Measurements from ENCODE around the gene CD84.
A peak's percentile ranks its signal among the peaks of the same experiment; 100 is the strongest.
"Not testable (repeated sequence)": the region's sequence is repeated elsewhere in the genome, so short reads cannot be mapped to it uniquely, and the experiment has no call there.

Gene CD84

DNA sequence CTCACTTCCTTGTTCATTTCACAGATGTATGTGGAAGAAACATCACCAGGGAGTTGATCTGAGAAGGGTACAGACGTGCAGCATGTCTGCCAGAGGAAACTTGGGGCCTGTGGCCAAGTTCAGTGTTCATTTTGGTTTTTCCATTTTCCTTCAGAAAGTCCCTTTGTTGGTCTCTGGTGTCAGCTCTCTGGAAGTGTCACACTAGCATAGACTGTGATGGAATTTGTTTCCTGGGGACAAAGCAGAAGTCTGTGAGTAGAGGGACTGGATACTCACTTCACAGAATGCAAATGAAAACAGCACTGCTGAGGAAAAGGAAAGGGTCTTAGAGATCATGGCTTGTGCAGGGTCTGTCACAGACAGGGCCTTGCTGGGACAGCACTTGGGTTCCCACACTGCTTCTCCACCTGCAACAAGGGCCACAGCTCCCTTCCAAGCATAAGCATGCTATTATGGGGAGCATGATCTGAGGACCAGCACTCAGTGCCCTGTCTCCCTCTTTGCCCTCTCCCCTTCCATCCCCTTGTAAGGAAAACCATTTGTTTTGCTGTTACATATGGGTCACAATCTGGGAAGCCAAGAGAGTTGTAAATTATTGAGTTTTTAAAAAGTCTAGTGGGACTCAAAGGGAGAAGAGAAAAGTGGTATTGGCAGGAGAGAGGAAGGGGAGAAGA lies 31.4 kb upstream of the CD84 start:
- DNase-seq = no peak

DNA sequence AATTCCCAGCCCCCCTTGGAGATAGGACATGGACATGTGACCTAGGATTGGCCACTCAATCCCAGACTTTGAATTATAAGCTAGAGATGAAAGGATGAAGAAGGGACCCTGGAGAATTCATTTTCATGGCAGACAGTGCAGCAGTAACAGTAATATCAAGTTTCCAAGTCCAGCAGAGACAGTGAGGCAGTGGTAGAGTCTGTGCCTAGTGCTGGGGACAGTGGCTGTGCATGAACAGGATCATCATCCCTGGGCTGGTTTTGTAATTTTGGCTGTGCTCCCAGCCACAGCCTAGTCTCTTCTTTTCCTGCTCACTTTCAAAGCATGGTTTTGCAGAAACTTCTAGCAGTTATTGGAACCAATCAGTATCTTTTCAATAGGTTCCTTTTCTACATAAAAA lies 29.6 kb upstream of the CD84 start:
- no peak for DNase-seq

DNA sequence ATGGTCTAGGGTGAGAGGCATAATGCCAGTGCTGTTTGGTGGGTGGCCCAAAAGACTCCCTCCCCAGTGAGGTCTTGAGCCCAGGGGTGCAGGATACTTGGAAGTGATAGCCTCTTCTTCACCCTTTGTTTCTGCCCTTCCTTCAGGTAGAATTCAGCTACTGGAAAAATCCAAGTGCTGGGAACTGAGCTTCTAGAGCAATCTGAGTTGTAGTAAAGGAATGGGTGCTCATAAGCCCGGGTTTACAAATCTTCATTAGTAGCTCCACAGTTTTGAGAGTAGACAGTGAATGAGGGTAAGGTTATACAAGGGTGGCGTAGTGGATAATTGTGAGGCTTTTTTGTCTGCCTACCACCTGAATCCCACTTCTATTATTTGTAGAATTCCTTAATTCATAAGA lies 29.2 kb upstream of the CD84 start:
- DNase-seq = no peak

DNA sequence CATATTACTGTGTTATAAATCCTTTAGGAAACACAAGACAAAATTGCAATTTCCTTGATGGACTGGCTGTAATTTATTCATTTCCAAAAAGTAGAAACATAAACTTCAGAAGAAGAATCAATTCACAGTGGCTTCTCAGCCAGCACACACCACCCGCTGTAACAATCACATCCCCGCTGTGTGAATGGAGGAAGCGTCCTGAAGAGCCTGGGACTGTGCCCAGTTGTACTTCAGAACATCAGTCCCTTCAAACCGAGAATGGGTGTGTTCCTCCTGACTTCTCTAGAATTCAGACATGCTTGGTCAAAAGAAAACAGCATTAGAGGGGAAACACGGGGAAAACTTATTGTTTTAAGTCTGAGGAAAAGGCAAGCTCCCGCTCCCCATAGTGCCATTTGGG lies 28.8 kb upstream of the CD84 start:
- DNase-seq = no peak

DNA sequence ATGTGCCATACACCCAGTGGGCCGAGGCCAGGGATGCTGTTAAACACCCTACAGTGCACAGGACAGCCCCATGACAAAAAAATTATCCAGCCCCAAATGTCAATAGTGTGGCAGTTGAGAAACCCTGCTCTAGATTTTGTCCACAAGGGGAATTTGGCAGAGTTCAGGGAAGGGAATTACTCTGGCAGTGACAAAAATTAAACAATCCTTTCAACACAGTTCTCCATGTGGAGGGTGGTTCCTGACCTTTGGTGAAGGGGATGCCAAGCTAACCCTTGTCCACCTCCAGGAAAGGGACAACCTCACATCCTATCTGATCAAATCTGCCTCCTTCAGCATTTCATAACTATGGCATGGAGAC lies 28.4 kb upstream of the CD84 start:
- DNase-seq = no peak

DNA sequence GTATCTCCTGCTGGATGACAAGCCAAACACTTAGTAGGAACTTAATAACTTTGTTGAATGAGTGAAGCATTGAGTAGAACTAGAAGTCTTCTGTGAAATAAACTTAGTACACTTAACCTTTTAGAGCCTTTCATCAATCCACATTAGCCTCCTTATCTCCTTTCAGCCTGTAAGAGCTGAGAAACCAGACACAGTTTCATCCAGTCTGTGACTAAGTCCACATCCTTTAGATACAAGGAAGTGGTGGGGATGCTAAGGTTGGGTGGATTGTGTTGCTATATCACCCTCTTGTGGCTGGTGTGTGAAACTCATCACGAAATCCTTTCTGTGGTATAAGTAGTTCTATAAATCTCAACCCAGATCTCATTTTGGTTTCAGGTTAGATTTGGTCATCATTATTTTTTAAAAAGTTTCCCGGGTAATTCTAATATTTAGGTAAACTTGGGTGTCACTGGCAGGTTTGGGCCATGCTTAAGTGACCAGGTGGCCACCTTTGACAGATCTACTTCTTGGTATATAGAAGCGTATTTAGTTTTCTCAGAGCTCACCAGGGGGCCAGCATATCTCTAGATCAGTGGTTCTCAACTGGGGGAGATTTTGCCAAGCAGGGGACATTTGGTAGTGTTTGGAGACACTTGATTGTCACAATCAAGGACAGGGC lies 27.8 kb upstream of the CD84 start:
- peak in 14 of 56 donors; percentile 2 to 50 (median 13) for DNase-seq

DNA sequence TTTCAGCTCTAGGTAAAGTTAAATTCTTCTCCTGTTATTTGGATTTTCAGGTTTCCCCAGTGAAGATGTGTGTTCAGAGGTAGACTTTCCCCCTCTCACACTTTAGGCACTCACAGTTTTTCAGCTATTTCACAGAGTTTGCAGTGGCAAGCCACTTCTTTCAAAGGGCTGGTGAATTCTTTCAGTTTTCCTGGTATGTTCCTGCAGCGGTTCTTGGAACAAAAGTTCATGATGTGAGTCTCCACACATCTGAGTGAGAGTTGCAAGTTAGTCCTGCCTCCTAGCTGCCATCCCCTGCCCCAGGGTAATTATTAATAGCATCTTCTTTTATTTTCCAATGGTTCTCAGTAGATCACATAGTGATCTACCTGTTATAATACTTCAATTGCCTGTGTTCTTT lies 27.3 kb upstream of the CD84 start:
- no peak for DNase-seq

DNA sequence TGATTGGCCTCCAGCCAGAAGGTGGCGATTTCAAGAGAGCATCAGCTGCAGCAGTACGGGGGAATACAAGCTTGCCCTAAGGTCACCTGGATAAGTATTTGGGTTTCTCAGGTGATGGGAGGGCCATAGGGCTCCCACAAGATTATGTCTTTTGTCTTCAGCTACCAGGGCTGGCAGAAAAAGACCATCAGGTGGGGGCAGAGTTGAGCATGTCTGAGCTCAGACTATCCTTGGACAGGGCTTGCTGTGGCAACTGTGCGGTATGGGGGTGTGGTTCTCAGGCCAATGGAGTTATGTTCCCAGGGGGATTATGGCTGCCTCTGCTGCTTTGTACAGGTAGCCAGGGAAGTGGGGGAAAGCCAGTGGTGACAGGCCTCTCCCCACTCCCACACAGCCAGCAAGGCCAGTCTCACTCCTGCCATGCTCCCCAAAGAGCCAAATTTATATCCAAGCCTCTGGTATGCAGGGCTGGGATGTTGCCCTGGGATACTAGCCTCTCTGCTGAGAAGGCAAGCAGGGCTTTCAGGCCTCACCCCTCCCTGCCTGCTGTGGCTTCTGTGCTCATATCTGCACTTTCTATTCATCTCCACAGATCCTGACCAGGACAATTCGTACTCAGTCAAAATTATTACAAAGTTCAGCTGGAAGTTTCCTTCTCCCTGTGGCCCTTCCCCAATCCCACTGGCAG lies 26.6 kb upstream of the CD84 start:
- DNase-seq = no peak

DNA sequence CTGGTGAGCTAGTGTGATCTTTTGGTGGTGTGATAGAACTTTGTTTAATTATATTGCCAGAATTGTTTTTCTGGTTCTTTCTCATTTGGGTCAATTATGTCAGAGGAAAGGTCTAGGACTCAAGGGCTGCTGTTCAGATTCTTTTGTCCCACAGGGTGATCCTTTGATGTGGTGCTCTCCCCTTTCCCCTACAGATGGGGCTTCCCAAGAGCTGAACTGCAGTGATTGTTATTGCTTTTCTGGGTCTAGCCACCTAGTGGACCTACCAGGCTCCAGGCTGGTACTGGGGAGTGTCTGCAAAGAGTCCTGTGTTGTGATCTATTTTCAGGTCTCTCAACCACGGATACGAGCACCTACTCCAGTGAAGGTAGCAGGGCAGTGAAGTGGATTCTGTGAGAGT lies 25.9 kb upstream of the CD84 start:
- DNase-seq = no peak

DNA sequence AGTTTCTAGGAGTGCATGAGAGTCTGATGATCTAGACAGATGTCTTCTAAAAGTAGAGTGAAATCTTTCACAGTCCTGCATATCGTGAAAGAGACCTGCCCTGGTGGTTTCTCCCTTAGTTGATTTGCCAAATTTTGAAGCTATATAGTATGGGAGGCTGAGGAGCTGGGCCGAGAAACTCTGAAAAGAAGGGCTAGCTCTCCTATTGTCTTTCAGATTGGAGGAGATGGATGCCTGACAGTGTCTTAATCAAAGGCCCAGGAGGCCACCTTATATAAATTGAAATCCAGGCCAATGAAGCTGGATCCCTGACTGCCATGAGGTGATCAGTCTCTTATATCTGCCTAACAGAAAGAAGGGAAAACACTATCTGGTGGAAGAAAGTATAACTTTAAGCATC lies 18.4 kb upstream of the CD84 start:
- no peak for DNase-seq

DNA sequence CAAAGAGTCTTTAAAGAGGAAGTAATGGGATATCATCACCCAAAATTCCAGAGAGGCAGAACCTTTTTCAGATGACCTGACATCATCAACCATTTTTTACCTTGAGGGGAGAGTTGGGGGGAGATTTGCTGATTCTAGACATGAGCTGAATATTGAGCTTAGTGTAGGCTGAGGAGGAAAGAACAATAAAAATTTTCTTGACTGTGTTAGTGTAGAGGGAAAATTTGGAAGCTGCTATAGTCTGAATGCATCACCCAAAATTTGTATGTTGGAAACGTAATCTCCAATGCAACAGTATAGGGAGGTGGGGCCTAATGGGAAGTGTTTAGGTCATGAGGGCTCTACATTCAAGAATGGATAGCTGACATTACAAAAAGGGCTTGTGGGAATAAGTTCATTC lies 17.8 kb upstream of the CD84 start:
- DNase-seq = no peak

DNA sequence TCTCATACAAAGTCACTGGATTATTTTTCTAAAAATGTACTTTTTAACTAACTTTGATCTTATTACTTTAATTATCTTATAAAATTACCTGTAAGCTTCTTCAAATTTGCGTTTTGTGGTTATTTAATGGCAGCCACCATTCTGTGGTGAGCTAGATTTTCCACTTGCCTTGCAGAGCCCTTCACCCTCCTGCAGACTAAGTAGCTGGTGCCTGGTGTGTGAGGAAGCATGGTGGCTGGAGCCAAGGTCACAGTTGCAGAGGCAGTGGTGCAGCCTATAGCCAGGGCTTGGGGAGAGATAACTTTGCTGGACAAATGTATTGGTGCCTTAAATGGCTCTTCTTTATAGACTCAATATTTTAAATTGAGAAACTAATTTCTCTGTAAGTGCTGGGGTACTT lies 11.2 kb upstream of the CD84 start:
- no peak for DNase-seq

DNA sequence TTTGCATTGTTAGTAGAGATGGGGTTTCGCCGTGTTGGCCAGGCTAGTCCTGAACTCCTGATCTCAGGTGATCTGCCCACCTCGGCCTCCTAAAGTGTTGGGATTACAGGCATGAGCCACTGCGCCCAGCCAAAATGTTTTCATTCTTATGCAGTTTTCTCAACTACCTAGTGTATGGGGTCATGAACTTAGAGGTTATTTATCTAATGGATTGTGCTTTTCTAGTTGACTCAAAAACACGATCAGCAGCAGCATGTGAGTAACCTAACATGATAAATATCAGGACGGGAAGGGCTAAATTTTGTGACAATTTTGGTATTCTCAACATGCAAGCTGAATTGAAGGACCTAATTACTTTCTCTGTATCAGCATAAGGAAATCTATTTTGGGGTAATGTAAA lies 9.2 kb upstream of the CD84 start:
- DNase-seq = no peak

DNA sequence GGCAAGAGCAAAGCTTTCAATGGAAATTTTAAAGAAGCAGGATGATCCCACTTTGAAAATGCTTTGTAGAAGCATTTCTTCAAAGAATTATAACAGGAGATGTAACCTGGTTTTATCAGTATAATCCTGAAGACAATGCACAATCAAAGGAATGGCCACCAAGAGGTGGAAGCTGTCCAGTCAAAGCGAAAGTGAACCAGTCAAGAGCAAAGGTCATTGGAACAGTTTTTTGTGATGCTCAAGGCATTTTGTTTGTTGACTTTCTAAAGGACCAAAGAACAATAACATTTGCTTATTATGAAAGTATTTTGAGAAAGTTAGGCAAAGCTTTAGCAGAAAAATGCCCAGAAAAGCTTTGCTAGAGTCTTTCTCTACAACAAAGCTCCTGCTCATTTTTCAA lies 5.5 kb upstream of the CD84 start:
- DNase-seq = no peak

DNA sequence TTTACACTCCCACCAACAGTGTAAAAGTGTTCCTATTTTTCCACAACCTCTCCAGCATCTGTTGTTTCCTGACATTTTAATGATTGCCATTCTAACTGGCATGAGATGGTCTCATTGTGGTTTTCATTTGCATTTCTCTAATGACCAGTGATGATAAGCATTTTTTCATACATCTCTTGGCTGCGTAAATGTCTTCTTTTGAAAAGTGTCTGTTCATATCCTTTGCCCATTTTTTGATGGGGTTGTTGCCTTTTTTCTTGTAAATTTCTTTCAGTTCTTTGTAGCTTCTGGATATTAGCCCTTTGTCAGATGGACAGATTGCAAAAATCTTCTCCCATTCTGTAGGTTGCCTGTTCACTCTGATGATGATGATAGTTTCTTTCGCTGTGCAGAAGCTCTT lies 3.7 kb upstream of the CD84 start:
- not testable (repeated sequence) for DNase-seq

DNA sequence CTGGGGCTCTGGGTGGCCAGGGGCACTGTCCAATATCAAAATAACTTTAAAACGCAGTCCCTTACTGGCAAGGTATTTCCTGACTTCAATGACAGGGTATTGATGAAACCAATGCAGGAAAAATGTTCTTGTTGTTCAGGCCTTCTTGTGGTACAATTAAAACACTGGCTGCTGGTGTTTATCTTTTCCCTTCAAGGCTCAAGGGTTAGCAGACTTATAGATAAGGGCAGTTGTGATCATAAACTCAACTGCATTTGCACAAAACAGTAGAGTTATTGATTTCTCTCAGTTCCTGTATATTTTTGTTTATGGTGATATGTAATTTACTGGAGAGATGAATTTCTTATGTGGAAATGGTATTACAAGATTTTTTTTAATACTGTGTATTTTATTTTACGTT lies 2.7 kb upstream of the CD84 start:
- no peak for DNase-seq

DNA sequence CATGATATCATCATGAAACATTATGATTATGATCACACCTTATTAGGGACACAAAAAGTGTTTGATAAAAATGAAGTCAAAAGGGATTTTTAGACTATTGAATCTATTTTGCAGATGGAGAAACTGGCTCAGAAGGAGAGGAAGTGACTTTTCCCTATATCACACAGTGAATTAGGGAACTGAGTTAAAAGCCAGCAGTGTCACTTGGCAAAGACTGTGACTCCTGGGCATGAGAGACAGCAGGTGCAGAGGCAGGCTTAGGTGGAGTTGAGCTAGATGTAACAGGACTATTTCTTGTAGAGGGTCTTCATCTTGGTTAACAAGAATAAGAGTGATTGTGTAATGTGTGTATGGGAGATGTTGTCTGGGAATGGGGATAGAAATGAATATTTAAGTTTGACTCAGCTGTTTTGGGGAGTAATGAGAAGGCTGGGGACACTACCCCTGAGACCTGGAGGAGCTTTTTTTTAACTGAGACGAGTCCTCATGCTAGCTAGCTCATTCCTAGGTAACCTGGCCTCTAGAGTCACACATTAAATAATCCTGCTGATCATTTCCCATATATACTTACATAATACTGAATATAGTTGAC lies 1.0 kb upstream of the CD84 start:
- no peak for DNase-seq

DNA sequence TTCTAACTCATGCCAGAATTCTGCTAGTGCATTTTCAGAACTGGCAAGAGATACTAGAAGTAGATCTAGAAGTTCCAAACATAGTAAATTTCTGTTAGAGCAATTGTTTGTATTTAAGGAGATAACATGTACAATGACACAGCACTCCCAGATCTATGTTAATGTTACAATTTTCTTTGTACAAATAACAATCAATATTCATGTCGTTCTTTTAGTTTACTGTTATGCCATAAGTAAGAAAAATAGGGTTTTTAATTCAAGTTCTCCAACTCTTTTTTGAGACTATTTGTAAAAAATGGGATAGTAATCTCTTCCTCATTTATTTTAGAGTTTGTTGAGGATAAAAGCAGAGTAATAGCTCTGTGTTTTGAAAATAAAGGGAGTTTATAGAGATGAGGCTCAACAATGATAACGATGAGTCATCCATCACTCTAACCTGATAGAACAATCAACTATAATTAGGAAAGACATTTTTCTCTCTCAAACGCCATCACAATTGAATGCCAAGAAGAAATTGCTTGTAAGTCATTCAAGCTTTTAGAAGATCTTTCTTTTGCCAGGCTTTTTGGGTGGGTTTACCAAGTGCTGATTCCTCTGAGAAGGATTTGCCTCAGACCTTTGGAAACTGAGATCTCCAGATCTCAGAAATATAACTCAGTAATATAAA lies 638 bp downstream of the CD84 start:
- DNase-seq = no peak

DNA sequence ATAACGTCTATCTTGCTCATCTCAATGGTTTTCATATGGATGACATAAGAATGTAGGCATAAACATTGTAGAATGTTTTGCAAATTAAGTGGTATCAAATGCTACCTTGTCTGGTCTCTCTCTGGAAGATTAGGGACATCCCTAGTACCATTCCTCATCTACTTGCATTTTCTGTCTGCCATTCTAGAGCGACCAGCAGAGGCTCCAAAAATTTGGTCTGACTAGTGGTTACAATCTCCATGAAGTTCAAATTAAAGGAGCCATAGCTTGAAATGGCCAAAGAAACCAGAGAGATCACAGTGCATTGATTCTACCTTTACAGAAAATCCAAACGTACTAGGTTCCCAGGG lies 1.1 kb downstream of the CD84 start:
- DNase-seq = no peak

DNA sequence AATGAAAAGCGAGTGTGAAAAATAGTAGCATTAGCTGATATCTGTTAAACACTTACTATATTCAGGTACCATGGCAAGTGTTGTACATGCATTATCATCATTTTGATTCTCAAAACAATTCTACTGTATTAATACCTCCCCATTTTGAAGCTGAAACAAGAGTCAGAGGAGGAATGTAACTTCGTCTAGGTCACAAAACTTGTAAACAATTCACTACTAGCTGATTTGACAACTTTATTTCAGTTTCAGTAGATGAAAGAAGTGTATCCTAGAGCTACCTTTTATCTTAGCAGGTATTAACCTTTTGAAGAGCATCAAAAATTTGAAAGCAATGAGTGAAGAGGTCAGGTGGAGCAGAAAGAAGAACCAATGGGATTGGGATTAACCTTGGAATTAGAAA lies 1.6 kb downstream of the CD84 start:
- no peak for DNase-seq

DNA sequence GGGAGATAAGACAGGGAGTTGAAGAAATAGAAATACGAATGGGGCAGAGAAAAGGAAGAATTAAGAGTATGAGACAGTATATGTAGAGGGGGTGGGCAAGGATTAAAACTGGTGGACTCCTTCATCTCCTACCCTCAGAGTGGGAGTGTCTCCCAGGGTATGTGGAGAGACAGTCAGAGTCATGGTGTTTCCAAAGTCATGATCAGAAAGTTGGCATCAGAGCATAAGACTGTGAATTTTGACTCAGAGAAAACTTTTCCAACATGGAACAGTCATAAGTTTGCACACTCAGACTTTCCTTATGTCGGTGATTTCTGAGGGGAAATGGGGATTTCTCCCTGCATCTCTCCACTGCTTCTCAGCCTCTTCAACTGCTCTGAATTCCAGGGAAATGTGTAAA lies 2.4 kb downstream of the CD84 start:
- DNase-seq = no peak

DNA sequence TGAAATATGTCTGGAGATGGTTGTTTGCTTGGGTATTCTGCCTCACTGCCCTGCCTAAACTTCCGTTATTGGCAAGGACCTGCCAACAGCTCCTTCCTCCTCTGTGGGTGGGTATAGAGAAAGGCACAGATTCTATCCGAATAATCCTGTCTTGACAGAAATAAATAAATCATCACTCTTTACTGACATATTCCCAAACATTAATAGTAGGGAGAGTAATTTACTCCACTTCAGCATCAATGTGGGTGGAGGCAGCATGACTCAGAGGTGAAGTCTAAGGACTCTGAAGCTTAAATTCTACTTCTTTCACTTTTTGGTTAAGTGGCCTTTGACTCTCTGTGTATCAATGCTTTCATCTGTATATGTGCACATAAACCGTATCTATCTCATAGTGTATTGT lies 2.9 kb downstream of the CD84 start:
- DNase-seq = peak in 1 of 56 donors; percentile 6
